ENCODE measurements around the gene TIFAB.

GRCh38 chr5:135399794-135400542 lies 52.2 kb downstream of the TIFAB start:
- no peak for TF ChIP-seq EP300 (conservative IDR thresholded peaks at IDR 0.05; ENCODE audit: poor library complexity, severe bottlenecking)
- TF ChIP-seq MXI1 (conservative IDR thresholded peaks at IDR 0.05; ENCODE audit: poor library complexity, severe bottlenecking): no peak
- TF ChIP-seq CTCF (IDR thresholded peaks at IDR 0.05; ENCODE audit: poor library complexity, severe bottlenecking): no peak
- no peak for TF ChIP-seq EZH2 (IDR thresholded peaks at IDR 0.05; ENCODE audit: borderline replicate concordance, insufficient read depth, low read length, poor library complexity, severe bottlenecking)
- TF ChIP-seq POLR2AphosphoS5 (IDR thresholded peaks at IDR 0.05): no peak
- no peak for TF ChIP-seq REST (IDR thresholded peaks at IDR 0.05; ENCODE audit: borderline replicate concordance)
- no peak for TF ChIP-seq SMC3 (conservative IDR thresholded peaks at IDR 0.05; ENCODE audit: poor library complexity)
- TF ChIP-seq TAF1 (IDR thresholded peaks at IDR 0.05; ENCODE audit: low read depth): no peak
- no peak for TF ChIP-seq RAD21 (conservative IDR thresholded peaks at IDR 0.05)

All from neural cell (in vitro differentiated cells).